Measurements from ENCODE around the gene OR2K2.
"Not testable (repeated sequence)": the region's sequence is repeated elsewhere in the genome, so short reads cannot be mapped to it uniquely, and the experiment has no call there.

OR2K2 gene

GRCh38 chr9:111330124-111330523 is at the start of gene OR2K2:
Gene OR2K2 (minus strand): TSS chr9:111330224. CDS start chr9:111328433, 1,791 bp downstream.
- DNase-seq: no peak

GRCh38 chr9:111375817-111376564 is 46.0 kb upstream of the OR2K2 start:
- no peak for DNase-seq

GRCh38 chr9:111375062-111375461 is 45.0 kb upstream of the OR2K2 start:
- no peak for DNase-seq

- DNase-seq: no peak
Observed at GRCh38 chr9:111372297-111372696, 42.3 kb upstream of the OR2K2 start.

- no peak for DNase-seq
Observed at GRCh38 chr9:111366978-111367377, 37.0 kb upstream of the OR2K2 start.

GRCh38 chr9:111362526-111362925 is 32.5 kb upstream of the OR2K2 start:
- no peak for DNase-seq

GRCh38 chr9:111360881-111361280 is 30.9 kb upstream of the OR2K2 start:
- no peak for DNase-seq

- no peak for DNase-seq
Observed at GRCh38 chr9:111356481-111357244, 26.6 kb upstream of the OR2K2 start.

- DNase-seq: no peak
Observed at GRCh38 chr9:111352545-111352944, 22.5 kb upstream of the OR2K2 start.

GRCh38 chr9:111350556-111350955 is 20.5 kb upstream of the OR2K2 start:
- DNase-seq: no peak

- no peak for DNase-seq
Observed at GRCh38 chr9:111349766-111350165, 19.7 kb upstream of the OR2K2 start.

GRCh38 chr9:111348821-111349271 is 18.8 kb upstream of the OR2K2 start:
- DNase-seq: no peak

GRCh38 chr9:111334318-111334863 is 4.4 kb upstream of the OR2K2 start:
- DNase-seq: not testable (repeated sequence)

GRCh38 chr9:111320631-111321030 is 9.4 kb downstream of the OR2K2 start:
- no peak for DNase-seq

GRCh38 chr9:111316796-111317195 is 13.2 kb downstream of the OR2K2 start:
- no peak for DNase-seq

GRCh38 chr9:111305914-111306313 is 24.1 kb downstream of the OR2K2 start:
- no peak for DNase-seq

- DNase-seq: not testable (repeated sequence)
Observed at GRCh38 chr9:111304000-111304399, 26.0 kb downstream of the OR2K2 start.

- DNase-seq: no peak
Observed at GRCh38 chr9:111301195-111301594, 28.8 kb downstream of the OR2K2 start.

GRCh38 chr9:111300140-111300735 is 29.8 kb downstream of the OR2K2 start:
- no peak for DNase-seq

- not testable (repeated sequence) for DNase-seq
Observed at GRCh38 chr9:111299599-111299966, 30.4 kb downstream of the OR2K2 start.

GRCh38 chr9:111298731-111299598 is 31.1 kb downstream of the OR2K2 start:
- DNase-seq: peak in 1 of 2 donors; percentile 59

GRCh38 chr9:111298111-111298510 is 31.9 kb downstream of the OR2K2 start:
- DNase-seq: no peak

All from bone marrow (tissue), 2 donors.